A673 (cell line): Measurements from ENCODE around the gene DPYSL4.
"Not testable (repeated sequence)": the region's sequence is repeated elsewhere in the genome, so short reads cannot be mapped to it uniquely, and the experiment has no call there.

Experiments
- EZH2 ChIP-seq: fragments of 200-600 bp; sonication (generic); IDR thresholded peaks from 2 replicates; pipeline ENCODE4 v1.6.1; 2017; ENCODE audit warnings: borderline replicate concordance, low read depth, mild to moderate bottlenecking, mixed read lengths, antibody characterized with exemption, low read length; ENCODE audit not compliant: poor library complexity, severe bottlenecking
- TF ChIP-seq, protein P1 (sequence below): fragments of 300-800, 200-600 bp; sonication (generic); conservative IDR thresholded peaks from 2 replicates; pipeline ENCODE4 v1.5.1; 2017; ENCODE audit warnings: low read depth, mild to moderate bottlenecking, antibody characterized with exemption, low read length, moderate library complexity, mixed read lengths

DNA sequence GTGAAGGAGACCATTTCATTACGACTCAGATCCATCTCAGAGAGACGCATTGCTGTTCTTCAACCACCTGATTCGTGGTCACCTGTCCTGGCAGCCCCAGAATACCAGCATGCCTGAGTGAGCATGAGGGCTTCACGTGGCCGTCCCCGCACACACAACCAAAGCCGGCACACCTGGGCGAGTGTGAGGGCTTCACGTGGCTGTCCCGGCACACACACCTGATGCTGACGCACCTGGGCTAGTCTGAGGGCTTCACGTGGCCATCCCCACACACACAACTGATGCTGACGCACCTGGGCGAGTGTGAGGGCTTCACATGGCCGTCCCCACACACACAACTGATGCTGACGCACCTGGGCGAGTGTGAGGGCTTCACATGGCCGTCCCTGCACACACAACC lies 34.2 kb downstream of the DPYSL4 start:
- TF ChIP-seq, protein P1, sequence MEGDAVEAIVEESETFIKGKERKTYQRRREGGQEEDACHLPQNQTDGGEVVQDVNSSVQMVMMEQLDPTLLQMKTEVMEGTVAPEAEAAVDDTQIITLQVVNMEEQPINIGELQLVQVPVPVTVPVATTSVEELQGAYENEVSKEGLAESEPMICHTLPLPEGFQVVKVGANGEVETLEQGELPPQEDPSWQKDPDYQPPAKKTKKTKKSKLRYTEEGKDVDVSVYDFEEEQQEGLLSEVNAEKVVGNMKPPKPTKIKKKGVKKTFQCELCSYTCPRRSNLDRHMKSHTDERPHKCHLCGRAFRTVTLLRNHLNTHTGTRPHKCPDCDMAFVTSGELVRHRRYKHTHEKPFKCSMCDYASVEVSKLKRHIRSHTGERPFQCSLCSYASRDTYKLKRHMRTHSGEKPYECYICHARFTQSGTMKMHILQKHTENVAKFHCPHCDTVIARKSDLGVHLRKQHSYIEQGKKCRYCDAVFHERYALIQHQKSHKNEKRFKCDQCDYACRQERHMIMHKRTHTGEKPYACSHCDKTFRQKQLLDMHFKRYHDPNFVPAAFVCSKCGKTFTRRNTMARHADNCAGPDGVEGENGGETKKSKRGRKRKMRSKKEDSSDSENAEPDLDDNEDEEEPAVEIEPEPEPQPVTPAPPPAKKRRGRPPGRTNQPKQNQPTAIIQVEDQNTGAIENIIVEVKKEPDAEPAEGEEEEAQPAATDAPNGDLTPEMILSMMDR, result not testable (repeated sequence)
- TF ChIP-seq EZH2, result not testable (repeated sequence)
